Neural crest cell (in vitro differentiated cells): ENCODE measurements around the gene ZNF79. TPM values are rescaled to one million over a fixed set of nuclear protein-coding genes. Genes with fewer than 3 reads are reported as not detected.
A peak's percentile ranks its signal among the peaks of the same experiment; 100 is the strongest.

ENCODE experiments used
- DNase-seq: peaks from one replicate; pipeline ENCODE4 v3.0.0; 2021; ENCODE audit warnings: low read depth, mixed read lengths, low spot score
- H3K27ac Mint-ChIP-seq: one replicate; pipeline ENCODE4 v1.8.0; 2021; ENCODE audit warnings: mild to moderate bottlenecking, mixed read lengths; ENCODE audit not compliant: unreplicated experiment
- H3K27me3 Mint-ChIP-seq: 2 replicates; pipeline ENCODE4 v1.8.0; 2021; ENCODE audit warnings: low read depth, mild to moderate bottlenecking, mixed read lengths
- H3K36me3 Mint-ChIP-seq: 2 replicates; pipeline ENCODE4 v1.8.0; 2021; ENCODE audit warnings: low read depth, mild to moderate bottlenecking, mixed read lengths
- H3K4me1 Mint-ChIP-seq: 2 replicates; pipeline ENCODE4 v1.8.0; 2021; ENCODE audit warnings: mixed read lengths
- H3K4me3 Mint-ChIP-seq: one replicate; pipeline ENCODE4 v1.8.0; 2021; ENCODE audit warnings: mild to moderate bottlenecking, mixed read lengths
- H3K9me3 Mint-ChIP-seq: 2 replicates; pipeline ENCODE4 v1.8.0; 2021; ENCODE audit warnings: mixed read lengths
- total RNA-seq: library from RNA; stranded (reverse); gene quantifications from 2 replicates; pipeline ENCODE4 v1.2.1, GENCODE V29; 2021
- TF ChIP-seq, protein P1 (sequence below): fragments of 200-600 bp; sonication (generic); conservative IDR thresholded peaks from 2 replicates; pipeline ENCODE4 v1.5.0; 2021; ENCODE audit warnings: antibody characterized with exemption, mild to moderate bottlenecking

Gene ZNF79
- total RNA-seq, 1 donor from 2014 or later = 13.2 TPM

GRCh38 chr9:127488946-127489345, 64.8 kb downstream of the ZNF79 start:
- no peak for DNase-seq
- no peaks in the 10 kb centered on the region for H3K27me3 Mint-ChIP-seq
- peaks cover 22% of the 10 kb centered on the region for H3K4me1 Mint-ChIP-seq
- no peak overlapping the region for H3K27ac Mint-ChIP-seq
- TF ChIP-seq, protein P1, sequence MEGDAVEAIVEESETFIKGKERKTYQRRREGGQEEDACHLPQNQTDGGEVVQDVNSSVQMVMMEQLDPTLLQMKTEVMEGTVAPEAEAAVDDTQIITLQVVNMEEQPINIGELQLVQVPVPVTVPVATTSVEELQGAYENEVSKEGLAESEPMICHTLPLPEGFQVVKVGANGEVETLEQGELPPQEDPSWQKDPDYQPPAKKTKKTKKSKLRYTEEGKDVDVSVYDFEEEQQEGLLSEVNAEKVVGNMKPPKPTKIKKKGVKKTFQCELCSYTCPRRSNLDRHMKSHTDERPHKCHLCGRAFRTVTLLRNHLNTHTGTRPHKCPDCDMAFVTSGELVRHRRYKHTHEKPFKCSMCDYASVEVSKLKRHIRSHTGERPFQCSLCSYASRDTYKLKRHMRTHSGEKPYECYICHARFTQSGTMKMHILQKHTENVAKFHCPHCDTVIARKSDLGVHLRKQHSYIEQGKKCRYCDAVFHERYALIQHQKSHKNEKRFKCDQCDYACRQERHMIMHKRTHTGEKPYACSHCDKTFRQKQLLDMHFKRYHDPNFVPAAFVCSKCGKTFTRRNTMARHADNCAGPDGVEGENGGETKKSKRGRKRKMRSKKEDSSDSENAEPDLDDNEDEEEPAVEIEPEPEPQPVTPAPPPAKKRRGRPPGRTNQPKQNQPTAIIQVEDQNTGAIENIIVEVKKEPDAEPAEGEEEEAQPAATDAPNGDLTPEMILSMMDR = no peak
- no peak overlapping the region for H3K4me3 Mint-ChIP-seq
- no peaks in the 10 kb centered on the region for H3K9me3 Mint-ChIP-seq
- no peaks in the 10 kb centered on the region for H3K36me3 Mint-ChIP-seq

DNA sequence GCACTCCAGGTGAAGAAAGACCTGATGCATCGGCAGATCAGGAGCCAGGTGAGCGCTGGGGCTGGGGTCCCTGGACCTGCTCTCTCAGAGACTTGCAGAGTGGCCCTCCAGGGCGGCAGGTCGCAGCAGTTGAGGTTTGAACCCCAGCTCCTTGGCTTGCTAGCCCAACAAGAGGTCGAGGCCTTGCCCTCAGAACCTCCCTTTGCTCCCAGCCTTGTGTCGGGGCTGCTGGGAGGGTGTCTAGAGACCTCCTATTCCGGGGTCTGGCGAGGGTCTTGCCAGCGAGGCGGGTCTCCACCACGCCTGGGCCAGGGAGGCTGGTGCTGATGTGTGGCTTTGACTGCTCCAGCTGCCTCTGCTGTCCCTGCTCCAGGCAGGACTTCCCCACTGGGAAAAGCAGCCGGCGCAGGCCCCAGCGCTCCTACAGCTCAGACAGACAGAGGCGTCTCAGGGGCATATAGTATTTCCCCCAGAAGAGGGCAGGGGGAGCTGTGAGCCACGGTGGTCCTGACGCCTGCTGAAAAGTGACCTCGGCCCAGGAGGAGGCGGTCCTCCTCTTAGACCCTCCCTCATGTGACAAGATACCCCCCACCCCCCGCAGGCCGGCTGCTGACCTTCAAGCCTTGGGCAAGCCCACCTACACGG, 65.4 kb downstream of the ZNF79 start:
- Mint-ChIP-seq H3K4me1 (peaks cover 22% of the 10 kb centered on the region), H3K27ac (no peak overlapping the region)

DNA sequence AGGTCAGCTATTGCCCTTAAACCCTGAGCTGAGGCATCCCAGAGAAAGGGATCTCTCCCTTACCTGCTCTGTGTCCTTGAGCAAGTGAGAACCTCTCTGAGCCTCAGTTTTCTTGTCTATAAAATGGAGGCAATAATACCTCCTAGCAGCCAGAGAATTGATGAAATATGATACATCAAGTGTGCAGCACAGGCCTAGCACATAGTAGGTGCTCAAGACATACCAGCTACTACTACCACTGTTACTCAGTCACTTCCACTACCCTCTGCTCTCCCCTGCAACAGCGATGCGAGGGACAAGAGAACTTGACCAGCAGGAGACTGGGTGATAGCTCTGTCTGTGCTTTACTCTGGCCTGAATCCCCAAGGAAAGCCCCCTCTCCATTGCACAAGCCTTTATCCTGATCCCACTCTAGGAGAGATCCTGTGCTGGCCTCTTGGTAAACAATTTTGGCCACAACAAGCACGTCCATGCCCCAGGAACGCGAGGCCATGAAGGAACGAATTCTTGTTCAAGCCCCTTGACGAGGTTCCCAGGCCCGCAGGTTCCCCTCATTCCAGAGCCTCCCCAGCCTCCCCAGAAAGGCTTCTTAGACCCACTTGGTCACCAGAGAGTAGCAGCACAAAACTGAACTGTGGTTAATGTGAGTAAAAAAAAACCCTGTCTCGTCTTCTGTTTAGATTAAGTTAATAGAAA, 66.5 kb downstream of the ZNF79 start:
- Mint-ChIP-seq H3K27ac (no peak overlapping the region), H3K27me3 (no peaks in the 10 kb centered on the region), H3K4me1 (peaks cover 22% of the 10 kb centered on the region), H3K36me3 (no peaks in the 10 kb centered on the region), H3K9me3 (no peaks in the 10 kb centered on the region), H3K4me3 (no peak overlapping the region)
- TF ChIP-seq, protein P1 = no peak
- DNase-seq = no peak

More for the DNA sequence above, 65.4 kb downstream of the ZNF79 start:
- Mint-ChIP-seq H3K27me3 (no peaks in the 10 kb centered on the region), H3K9me3 (no peaks in the 10 kb centered on the region), H3K4me3 (no peak overlapping the region), H3K36me3 (no peaks in the 10 kb centered on the region)
- peak; percentile 37 for DNase-seq
- TF ChIP-seq, protein P1 = peak; percentile 47

- TF ChIP-seq, protein P1 = no peak
- no peaks in the 10 kb centered on the region for H3K27me3 Mint-ChIP-seq
- H3K4me1 Mint-ChIP-seq = peaks cover 22% of the 10 kb centered on the region
- no peak for DNase-seq
- no peaks in the 10 kb centered on the region for H3K9me3 Mint-ChIP-seq
- H3K4me3 Mint-ChIP-seq = no peak overlapping the region
- no peaks in the 10 kb centered on the region for H3K36me3 Mint-ChIP-seq
- H3K27ac Mint-ChIP-seq = no peak overlapping the region
Measured at GRCh38 chr9:127491516-127491915, 67.3 kb downstream of the ZNF79 start.

DNA sequence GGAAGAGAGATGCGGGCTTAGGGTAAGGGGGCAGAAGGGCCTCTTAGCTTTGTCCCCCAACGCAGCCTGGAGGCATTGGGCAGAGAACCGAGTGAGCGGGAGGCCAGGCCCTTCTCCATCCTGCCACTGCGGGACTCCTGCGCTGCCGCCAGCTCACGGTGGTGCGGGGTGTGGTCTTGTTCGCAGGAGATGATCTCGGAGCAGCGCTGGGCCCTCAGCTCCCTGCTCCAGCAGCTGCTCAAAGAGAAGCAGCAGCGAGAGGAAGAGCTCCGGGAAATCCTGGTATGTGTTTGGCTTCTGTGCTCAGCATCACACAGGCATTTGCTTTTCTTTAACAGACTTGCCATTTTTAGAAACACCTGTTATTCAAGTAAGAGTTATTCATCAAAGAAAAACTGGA, 68.4 kb downstream of the ZNF79 start:
- DNase-seq = no peak
- H3K4me1 Mint-ChIP-seq = peaks cover 22% of the 10 kb centered on the region
- H3K9me3 Mint-ChIP-seq = no peaks in the 10 kb centered on the region
- H3K27ac Mint-ChIP-seq = no peak overlapping the region
- H3K36me3 Mint-ChIP-seq = no peaks in the 10 kb centered on the region
- TF ChIP-seq, protein P1 = no peak
- no peaks in the 10 kb centered on the region for H3K27me3 Mint-ChIP-seq
- no peak overlapping the region for H3K4me3 Mint-ChIP-seq
